Prostate gland (tissue), 2 donors: ENCODE measurements around the gene SYT2. TPM values are rescaled to one million over a fixed set of nuclear protein-coding genes. Genes with fewer than 3 reads are reported as not detected.
"Not testable (repeated sequence)": the region's sequence is repeated elsewhere in the genome, so short reads cannot be mapped to it uniquely, and the experiment has no call there.

ENCODE experiments used
- DNase-seq: peaks from one replicate; pipeline ENCODE4 v3.0.0-alpha.2; 2019; ENCODE audit warnings: low spot score
- H3K27ac ChIP-seq, 2 donors: fragments of 200-600 bp; sonication (generic); 2 replicates each; pipeline ENCODE4 v1.5.1; 2017 to 2019
- H3K27me3 ChIP-seq: fragments of 200-600 bp; sonication (generic); replicated peaks from 2 replicates; pipeline ENCODE4 v1.5.1; 2019; ENCODE audit not compliant: insufficient read depth
- H3K36me3 ChIP-seq, 2 donors: fragments of 200-600 bp; sonication (generic); 1 replicate in 1 of 2; 2 replicates in 1 of 2; pipeline versions ENCODE4 v1.5.1 to v1.8.1; 2017 to 2019
- H3K4me1 ChIP-seq: fragments of 200-600 bp; sonication (generic); replicated peaks from 2 replicates; pipeline ENCODE4 v1.5.1; 2019
- H3K4me3 ChIP-seq, 2 donors: fragments of 200-600 bp; sonication (generic); 2 replicates each; pipeline ENCODE4 v1.5.1; 2017 to 2019
- H3K9me3 ChIP-seq: fragments of 200-600 bp; sonication (generic); 2 replicates; pipeline ENCODE4 v1.5.1; 2017
- POLR2A ChIP-seq: fragments of 450-650 bp; IDR thresholded peaks from one replicate; pipeline ENCODE4 v1.6.1; 2016; ENCODE audit warnings: antibody characterized with exemption, mild to moderate bottlenecking
- POLR2AphosphoS5 ChIP-seq: sonication (generic); formaldehyde crosslinking; IDR thresholded peaks from one replicate; pipeline ENCODE4 v1.6.1; 2017; ENCODE audit warnings: antibody characterized with exemption
- WGBS: methylation state at CpG from one replicate; pipeline ENCODE4 v1.1.5; 2018; 5-methylcytosine and 5-hydroxymethylcytosine counted together
- intact Hi-C: fragments of 100-400 bp; cut with DNase I; formaldehyde crosslinking; loops from one replicate; pipeline ENCODE4 v1.14.2; 2022
- total RNA-seq, 2 donors: library from RNA; depleted of rRNA; stranded (reverse); fragments of >200 nt; gene quantifications; one replicate each; pipeline ENCODE4 v1.1.0, GENCODE V29; 2016
- TF ChIP-seq, protein P1 (sequence below), 4 experiments: fragments of 200-600 bp in 2 of 4; fragments of 450-650 bp in 2 of 4; sonication (generic) in 2 of 4; IDR thresholded peaks; 1 replicate in 3 of 4; 2 replicates in 1 of 4; pipeline ENCODE4 v1.5.1; 2016 to 2019; ENCODE audit warnings: antibody characterized with exemption in 4 of 4, mild to moderate bottlenecking in 2 of 4, moderate library complexity in 2 of 4

Gene SYT2
- total RNA-seq, 2 donors from 2014 or later, result 0.09 to 7.1 TPM

DNA sequence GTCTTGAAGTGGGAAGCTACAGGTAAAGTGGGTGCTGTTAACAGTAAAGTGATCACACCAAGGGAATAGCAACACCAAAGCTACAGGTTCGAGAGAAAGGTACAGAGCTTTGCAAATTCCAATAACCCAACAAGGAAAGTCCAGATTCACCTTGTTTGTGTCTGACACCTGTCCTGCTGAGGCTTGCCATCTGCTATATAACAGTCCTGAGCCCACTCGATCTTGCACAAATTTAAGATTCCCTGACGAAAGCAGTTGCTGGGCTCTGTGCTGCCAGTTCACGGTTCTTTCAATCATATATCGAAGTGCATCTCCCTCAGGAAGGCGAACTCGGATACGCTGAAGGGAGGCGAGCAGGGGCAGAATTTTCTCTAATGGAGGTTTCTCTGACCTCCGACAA, 23.0 kb upstream of the SYT2 start:
- H3K27ac ChIP-seq, result no peak overlapping the region
- H3K9me3 ChIP-seq, result no peaks in the 10 kb centered on the region
- DNase-seq, result no peak
- WGBS, result 95% methylated on average over 10 of the region's 10 CpGs
- intact Hi-C loops, result no loop called here
- H3K27me3 ChIP-seq, result no peaks in the 10 kb centered on the region
- peaks cover 2 to 13% of the 10 kb centered on the region in 2 donors for H3K36me3 ChIP-seq
- no peak for TF ChIP-seq POLR2A
- TF ChIP-seq POLR2AphosphoS5, result no peak
- TF ChIP-seq, protein P1, sequence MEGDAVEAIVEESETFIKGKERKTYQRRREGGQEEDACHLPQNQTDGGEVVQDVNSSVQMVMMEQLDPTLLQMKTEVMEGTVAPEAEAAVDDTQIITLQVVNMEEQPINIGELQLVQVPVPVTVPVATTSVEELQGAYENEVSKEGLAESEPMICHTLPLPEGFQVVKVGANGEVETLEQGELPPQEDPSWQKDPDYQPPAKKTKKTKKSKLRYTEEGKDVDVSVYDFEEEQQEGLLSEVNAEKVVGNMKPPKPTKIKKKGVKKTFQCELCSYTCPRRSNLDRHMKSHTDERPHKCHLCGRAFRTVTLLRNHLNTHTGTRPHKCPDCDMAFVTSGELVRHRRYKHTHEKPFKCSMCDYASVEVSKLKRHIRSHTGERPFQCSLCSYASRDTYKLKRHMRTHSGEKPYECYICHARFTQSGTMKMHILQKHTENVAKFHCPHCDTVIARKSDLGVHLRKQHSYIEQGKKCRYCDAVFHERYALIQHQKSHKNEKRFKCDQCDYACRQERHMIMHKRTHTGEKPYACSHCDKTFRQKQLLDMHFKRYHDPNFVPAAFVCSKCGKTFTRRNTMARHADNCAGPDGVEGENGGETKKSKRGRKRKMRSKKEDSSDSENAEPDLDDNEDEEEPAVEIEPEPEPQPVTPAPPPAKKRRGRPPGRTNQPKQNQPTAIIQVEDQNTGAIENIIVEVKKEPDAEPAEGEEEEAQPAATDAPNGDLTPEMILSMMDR (IDR thresholded peaks at IDR 0.05), result no peak
- no peak overlapping the region for H3K4me3 ChIP-seq
- no peaks in the 10 kb centered on the region for H3K4me1 ChIP-seq

GRCh38 chr1:202728951-202729350, 18.7 kb upstream of the SYT2 start:
- no peak for TF ChIP-seq POLR2AphosphoS5
- TF ChIP-seq, protein P1 (IDR thresholded peaks at IDR 0.05), result no peak
- no peak for TF ChIP-seq POLR2A
- no peak for DNase-seq
- Histone ChIP-seq H3K27me3 (no peaks in the 10 kb centered on the region), H3K36me3 (peaks cover 2 to 13% of the 10 kb centered on the region in 2 donors), H3K4me3 (no peak overlapping the region), H3K4me1 (no peaks in the 10 kb centered on the region), H3K9me3 (no peaks in the 10 kb centered on the region), H3K27ac (no peak overlapping the region)
- intact Hi-C loops, result no loop called here
- 86% methylated on average over 4 of the region's 4 CpGs for WGBS

GRCh38 chr1:202725526-202725925, 15.3 kb upstream of the SYT2 start:
- Histone ChIP-seq H3K9me3 (no peaks in the 10 kb centered on the region), H3K27me3 (no peaks in the 10 kb centered on the region), H3K27ac (no peak overlapping the region), H3K4me1 (no peaks in the 10 kb centered on the region), H3K4me3 (no peak overlapping the region), H3K36me3 (peaks cover 2 to 8% of the 10 kb centered on the region in 2 donors)
- no peak for DNase-seq
- intact Hi-C loops, result no loop called here
- TF ChIP-seq POLR2AphosphoS5 (no peak), POLR2A (no peak)
- TF ChIP-seq, protein P1 (IDR thresholded peaks at IDR 0.05), result no peak
- 94% methylated on average over 3 of the region's 3 CpGs for whole genome bisulfite sequencing

DNA sequence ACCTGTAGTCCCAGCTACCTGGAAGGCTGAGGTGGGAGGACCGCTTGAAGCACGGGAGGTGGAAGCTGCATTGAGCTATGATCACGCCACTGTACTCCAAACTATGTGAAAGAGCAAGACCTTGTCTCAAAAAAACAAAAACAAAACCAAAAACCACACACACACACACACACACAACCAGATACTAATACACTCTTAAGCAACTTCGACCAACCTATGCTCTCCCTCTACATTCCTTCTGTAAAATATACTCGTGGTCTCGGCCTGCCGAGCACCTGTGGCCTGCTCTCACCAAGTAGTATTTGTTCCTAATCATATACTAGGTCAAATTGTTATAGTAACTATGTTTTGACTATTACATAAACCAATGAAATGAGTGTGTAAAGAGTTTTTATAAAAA, 13.5 kb upstream of the SYT2 start:
- Histone ChIP-seq H3K27me3 (no peaks in the 10 kb centered on the region), H3K27ac (no peak overlapping the region), H3K4me3 (no peak overlapping the region), H3K36me3 (no peaks in the 10 kb centered on the region), H3K4me1 (no peaks in the 10 kb centered on the region), H3K9me3 (no peaks in the 10 kb centered on the region)
- 88% methylated on average over 7 of the region's 7 CpGs for WGBS
- intact Hi-C loops, result no loop called here
- TF ChIP-seq POLR2A (no peak), POLR2AphosphoS5 (no peak)
- TF ChIP-seq, protein P1 (IDR thresholded peaks at IDR 0.05), result no peak
- no peak for DNase-seq

GRCh38 chr1:202723046-202723445, 12.8 kb upstream of the SYT2 start:
- H3K27ac ChIP-seq, H3K36me3 ChIP-seq, intact Hi-C loops, H3K27me3 ChIP-seq, H3K4me1 ChIP-seq, H3K9me3 ChIP-seq, DNase-seq, H3K4me3 ChIP-seq: not testable (repeated sequence)
- WGBS, result 72% methylated on average over 6 of the region's 6 CpGs
